HepG2 (cell line): ENCODE measurements around the gene RPS6KA3. TPM values are rescaled to one million over a fixed set of nuclear protein-coding genes. Genes with fewer than 3 reads are reported as not detected.

ENCODE experiments used
- CENPT ChIP-seq: sonication (generic); formaldehyde crosslinking; IDR thresholded peaks from 2 replicates; pipeline ENCODE4 v1.8.0; 2022; ENCODE audit warnings: low read depth, mild to moderate bottlenecking, moderate library complexity, missing genetic modification reagents
- NKX3-1 ChIP-seq: sonication (generic); formaldehyde crosslinking; IDR thresholded peaks from 2 replicates; pipeline ENCODE4 v1.5.0; 2020; ENCODE audit warnings: missing genetic modification reagents
- ZNF121 ChIP-seq: sonication (generic); formaldehyde crosslinking; IDR thresholded peaks from 2 replicates; pipeline ENCODE4 v1.5.0; 2020; ENCODE audit warnings: mild to moderate bottlenecking, missing genetic modification reagents
- ZNF143 ChIP-seq: sonication (generic); formaldehyde crosslinking; IDR thresholded peaks from 2 replicates; pipeline ENCODE4 v1.4.0; 2020; ENCODE audit warnings: missing genetic modification reagents
- polyA plus RNA-seq, 8 experiments: library from polyadenylated mRNA; depleted of rRNA in 3 of 8; stranded (reverse) in 7 of 8; unstranded in 1 of 8; fragments of >200 nt; fragmentation: Illumina TruSeq in 4 of 8; extraction: Trizol in 4 of 8; gene quantifications; 2 replicates each; pipeline versions ENCODE4 v1.2.1 to v1.2.3, GENCODE V29; 2011 to 2016; ENCODE audit warnings: low read depth in 4 of 8, missing spikeins in 1 of 8, mixed read lengths in 1 of 8; ENCODE audit not compliant: insufficient read depth in 1 of 8
- total RNA-seq, 5 experiments: library from RNA; depleted of rRNA; stranded (reverse); fragments of >200 nt; fragmentation: Illumina TruSeq; extraction: Trizol; gene quantifications; 2 replicates each; pipeline ENCODE4 v1.2.3, GENCODE V29; 2016; ENCODE audit warnings: low read depth in 1 of 5
- TF ChIP-seq, protein P1 (sequence below): sonication (generic); formaldehyde crosslinking; IDR thresholded peaks from 2 replicates; pipeline ENCODE4 v1.4.0; 2020; ENCODE audit warnings: mild to moderate bottlenecking, missing genetic modification reagents
- TF ChIP-seq, protein P2 (sequence below): sonication (generic); formaldehyde crosslinking; IDR thresholded peaks from 2 replicates; pipeline ENCODE4 v1.4.0; 2020; ENCODE audit warnings: missing genetic modification reagents
- TF ChIP-seq, protein P3 (sequence below): sonication (generic); formaldehyde crosslinking; IDR thresholded peaks from 2 replicates; pipeline ENCODE4 v1.9.0; 2021; ENCODE audit warnings: missing genetic modification reagents, borderline replicate concordance

The RPS6KA3 gene
- total and polyA plus RNA-seq, 2 of the 13 experiments (the other 11 are each of a cell fraction or from before 2014, with no cell fraction given) = 314 to 357 TPM

DNA sequence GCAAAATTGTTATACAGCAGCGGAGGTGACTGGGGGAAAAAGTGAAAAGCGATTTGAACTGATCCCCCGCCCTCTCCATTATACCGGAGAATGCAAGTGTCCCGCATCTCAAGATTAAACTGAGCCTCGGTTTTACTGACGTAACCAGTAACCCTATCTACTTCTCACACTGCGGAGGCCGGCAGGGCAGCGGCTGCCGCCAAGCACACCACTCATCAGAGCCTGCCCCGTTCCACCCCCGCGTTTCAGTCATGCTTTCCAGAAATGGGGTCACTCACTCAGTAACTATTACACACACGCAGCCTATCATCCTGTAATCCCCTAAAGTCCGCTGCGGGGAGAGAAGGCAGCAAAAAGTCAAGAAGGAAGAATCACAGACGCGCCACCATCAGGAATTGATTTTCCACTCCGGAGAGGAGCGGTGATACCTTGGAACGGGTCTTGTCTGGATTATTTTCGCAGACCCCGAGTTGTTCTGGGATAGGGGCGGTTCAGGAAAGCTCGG, 1.4 kb downstream of the RPS6KA3 start (continued):
- TF ChIP-seq, protein P1, sequence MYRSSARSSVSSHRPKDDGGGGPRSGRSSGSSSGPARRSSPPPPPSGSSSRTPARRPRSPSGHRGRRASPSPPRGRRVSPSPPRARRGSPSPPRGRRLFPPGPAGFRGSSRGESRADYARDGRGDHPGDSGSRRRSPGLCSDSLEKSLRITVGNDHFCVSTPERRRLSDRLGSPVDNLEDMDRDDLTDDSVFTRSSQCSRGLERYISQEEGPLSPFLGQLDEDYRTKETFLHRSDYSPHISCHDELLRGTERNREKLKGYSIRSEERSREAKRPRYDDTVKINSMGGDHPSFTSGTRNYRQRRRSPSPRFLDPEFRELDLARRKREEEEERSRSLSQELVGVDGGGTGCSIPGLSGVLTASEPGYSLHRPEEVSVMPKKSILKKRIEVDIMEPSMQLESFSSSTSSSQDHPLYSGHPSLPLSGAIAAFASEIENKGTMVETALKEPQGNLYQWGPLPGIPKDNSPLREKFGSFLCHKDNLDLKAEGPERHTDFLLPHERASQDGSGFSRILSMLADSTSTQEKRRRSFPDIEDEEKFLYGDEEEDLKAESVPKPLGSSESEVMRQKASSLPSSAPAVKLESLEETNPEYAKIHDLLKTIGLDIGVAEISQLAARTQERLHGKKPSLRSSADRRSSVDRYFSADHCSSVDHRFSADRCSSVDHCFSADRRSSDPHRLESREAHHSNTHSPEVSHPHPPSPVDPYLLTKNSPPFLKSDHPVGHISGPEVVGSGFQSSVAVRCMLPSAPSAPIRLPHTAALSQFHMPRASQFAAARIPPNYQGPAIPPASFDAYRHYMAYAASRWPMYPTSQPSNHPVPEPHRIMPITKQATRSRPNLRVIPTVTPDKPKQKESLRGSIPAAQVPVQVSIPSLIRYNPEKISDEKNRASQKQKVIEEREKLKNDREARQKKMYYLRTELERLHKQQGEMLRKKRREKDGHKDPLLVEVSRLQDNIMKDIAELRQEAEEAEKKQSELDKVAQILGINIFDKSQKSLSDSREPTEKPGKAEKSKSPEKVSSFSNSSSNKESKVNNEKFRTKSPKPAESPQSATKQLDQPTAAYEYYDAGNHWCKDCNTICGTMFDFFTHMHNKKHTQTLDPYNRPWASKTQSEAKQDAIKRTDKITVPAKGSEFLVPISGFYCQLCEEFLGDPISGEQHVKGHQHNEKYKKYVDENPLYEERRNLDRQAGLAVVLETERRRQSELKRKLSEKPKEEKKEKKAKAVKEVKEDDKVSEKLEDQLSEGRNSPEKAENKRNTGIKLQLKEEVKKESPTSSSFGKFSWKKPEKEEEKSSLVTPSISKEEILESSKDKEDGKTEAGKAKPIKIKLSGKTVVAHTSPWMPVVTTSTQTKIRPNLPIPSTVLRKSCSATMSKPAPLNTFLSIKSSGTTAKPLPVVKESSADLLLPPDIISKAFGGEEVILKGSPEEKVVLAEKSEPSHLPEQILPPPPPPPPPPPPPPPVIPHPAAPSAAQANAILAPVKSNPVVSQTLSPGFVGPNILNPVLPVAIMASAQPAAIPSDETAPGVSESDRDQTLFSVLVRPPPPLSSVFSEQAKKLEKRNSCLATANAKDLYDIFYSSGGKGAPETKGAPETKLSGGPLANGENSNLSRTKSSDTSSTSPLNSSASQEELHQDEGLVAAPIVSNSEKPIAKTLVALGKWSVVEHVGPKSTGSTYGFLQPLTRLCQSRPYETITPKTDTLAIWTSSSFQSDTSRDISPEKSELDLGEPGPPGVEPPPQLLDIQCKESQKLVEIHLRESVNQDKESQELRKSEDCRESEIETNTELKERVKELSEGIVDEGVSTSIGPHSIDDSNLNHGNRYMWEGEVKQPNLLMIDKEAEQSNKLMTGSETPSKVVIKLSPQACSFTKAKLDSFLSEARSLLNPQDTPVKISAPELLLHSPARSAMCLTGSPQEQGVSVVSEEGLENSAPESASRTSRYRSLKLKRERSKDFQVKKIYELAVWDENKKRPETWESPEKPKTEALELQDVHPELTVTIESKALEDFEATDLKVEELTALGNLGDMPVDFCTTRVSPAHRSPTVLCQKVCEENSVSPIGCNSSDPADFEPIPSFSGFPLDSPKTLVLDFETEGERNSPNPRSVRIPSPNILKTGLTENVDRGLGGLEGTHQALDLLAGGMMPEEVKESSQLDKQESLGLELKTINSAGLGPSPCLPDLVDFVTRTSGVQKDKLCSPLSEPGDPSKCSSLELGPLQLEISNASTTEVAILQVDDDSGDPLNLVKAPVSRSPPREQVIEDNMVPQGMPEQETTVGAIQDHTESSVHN (CRISPR knock-in tag) = no peak
- no peak for TF ChIP-seq NKX3-1 (CRISPR knock-in tag)
- TF ChIP-seq ZNF143 (CRISPR knock-in tag) = no peak
- TF ChIP-seq CENPT (CRISPR knock-in tag) = no peak
- TF ChIP-seq, protein P2, sequence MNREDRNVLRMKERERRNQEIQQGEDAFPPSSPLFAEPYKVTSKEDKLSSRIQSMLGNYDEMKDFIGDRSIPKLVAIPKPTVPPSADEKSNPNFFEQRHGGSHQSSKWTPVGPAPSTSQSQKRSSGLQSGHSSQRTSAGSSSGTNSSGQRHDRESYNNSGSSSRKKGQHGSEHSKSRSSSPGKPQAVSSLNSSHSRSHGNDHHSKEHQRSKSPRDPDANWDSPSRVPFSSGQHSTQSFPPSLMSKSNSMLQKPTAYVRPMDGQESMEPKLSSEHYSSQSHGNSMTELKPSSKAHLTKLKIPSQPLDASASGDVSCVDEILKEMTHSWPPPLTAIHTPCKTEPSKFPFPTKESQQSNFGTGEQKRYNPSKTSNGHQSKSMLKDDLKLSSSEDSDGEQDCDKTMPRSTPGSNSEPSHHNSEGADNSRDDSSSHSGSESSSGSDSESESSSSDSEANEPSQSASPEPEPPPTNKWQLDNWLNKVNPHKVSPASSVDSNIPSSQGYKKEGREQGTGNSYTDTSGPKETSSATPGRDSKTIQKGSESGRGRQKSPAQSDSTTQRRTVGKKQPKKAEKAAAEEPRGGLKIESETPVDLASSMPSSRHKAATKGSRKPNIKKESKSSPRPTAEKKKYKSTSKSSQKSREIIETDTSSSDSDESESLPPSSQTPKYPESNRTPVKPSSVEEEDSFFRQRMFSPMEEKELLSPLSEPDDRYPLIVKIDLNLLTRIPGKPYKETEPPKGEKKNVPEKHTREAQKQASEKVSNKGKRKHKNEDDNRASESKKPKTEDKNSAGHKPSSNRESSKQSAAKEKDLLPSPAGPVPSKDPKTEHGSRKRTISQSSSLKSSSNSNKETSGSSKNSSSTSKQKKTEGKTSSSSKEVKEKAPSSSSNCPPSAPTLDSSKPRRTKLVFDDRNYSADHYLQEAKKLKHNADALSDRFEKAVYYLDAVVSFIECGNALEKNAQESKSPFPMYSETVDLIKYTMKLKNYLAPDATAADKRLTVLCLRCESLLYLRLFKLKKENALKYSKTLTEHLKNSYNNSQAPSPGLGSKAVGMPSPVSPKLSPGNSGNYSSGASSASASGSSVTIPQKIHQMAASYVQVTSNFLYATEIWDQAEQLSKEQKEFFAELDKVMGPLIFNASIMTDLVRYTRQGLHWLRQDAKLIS (CRISPR knock-in tag) = peak; percentile 97; the same call in 1 of the 2 replicates
- TF ChIP-seq, protein P3, sequence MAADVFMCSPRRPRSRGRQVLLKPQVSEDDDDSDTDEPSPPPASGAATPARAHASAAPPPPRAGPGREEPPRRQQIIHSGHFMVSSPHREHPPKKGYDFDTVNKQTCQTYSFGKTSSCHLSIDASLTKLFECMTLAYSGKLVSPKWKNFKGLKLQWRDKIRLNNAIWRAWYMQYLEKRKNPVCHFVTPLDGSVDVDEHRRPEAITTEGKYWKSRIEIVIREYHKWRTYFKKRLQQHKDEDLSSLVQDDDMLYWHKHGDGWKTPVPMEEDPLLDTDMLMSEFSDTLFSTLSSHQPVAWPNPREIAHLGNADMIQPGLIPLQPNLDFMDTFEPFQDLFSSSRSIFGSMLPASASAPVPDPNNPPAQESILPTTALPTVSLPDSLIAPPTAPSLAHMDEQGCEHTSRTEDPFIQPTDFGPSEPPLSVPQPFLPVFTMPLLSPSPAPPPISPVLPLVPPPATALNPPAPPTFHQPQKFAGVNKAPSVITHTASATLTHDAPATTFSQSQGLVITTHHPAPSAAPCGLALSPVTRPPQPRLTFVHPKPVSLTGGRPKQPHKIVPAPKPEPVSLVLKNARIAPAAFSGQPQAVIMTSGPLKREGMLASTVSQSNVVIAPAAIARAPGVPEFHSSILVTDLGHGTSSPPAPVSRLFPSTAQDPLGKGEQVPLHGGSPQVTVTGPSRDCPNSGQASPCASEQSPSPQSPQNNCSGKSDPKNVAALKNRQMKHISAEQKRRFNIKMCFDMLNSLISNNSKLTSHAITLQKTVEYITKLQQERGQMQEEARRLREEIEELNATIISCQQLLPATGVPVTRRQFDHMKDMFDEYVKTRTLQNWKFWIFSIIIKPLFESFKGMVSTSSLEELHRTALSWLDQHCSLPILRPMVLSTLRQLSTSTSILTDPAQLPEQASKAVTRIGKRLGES (CRISPR knock-in tag) = no peak
- TF ChIP-seq ZNF121 (CRISPR knock-in tag) = no peak
